Left cardiac atrium (tissue), 4 donors: ENCODE measurements around the gene HTR3B. TPM values are rescaled to one million over a fixed set of nuclear protein-coding genes. Genes with fewer than 3 reads are reported as not detected.
"Not testable (repeated sequence)": the region's sequence is repeated elsewhere in the genome, so short reads cannot be mapped to it uniquely, and the experiment has no call there.

ENCODE experiments used
- ATAC-seq, 2 donors: fragments of 200-7000 bp; cut with Tn5 transposase; one replicate each; pipeline ENCODE4 v1.9.1; 2020; ENCODE audit warnings: mild to moderate bottlenecking in 2 of 2, moderate library complexity in 2 of 2
- DNase-seq: peaks from one replicate; pipeline ENCODE4 v3.0.0-alpha.2; 2020
- intact Hi-C, 2 donors: fragments of 100-400 bp; cut with DNase I; formaldehyde crosslinking; loops; one replicate each; pipeline versions ENCODE4 v1.14.1 to v1.15.1; 2022 to 2023
- total RNA-seq, 2 donors: library from RNA; stranded (reverse); fragmentation: NEBNext Ultra II Directional; extraction: Animal tissue kit (Norgen Biotek cat#: 25700); gene quantifications; one replicate each; pipeline ENCODE4 v1.2.1, GENCODE V29; 2021
- donor health status: DM: no; HTN: yes; CAD: no.
- donor health status: DM: no; HTN: yes; CAD: no; lungs with severe emphysema.
- donor health status: DM: yes; HTN: yes; CAD: no.
- donor health status: Dilated cardiomyopathy.

Gene HTR3B
- total RNA-seq, 2 donors from 2014 or later = not detected

GRCh38 chr11:113926273-113927197 is 21.9 kb downstream of the HTR3B start:
- ATAC-seq (no peak), DNase-seq (no peak)

GRCh38 chr11:113928311-113928710 is 23.7 kb downstream of the HTR3B start:
- ATAC-seq (no peak), DNase-seq (no peak)
- intact Hi-C loops = no loop called here

More at GRCh38 chr11:113926273-113927197, 21.9 kb downstream of the HTR3B start:
- intact Hi-C loops = no loop called here

GRCh38 chr11:113932788-113933187 is 28.2 kb downstream of the HTR3B start:
- intact Hi-C loops = no loop called here
- ATAC-seq (no peak), DNase-seq (no peak)

- ATAC-seq, DNase-seq, intact Hi-C loops: not testable (repeated sequence)
Measured at GRCh38 chr11:113934193-113934592, 29.6 kb downstream of the HTR3B start.

- DNase-seq = no peak
- intact Hi-C loops = no loop called here
- no peak for ATAC-seq
Measured at GRCh38 chr11:113934761-113935160, 30.2 kb downstream of the HTR3B start.

GRCh38 chr11:113935858-113936257 is 31.3 kb downstream of the HTR3B start:
- ATAC-seq = no peak
- DNase-seq = no peak
- intact Hi-C loops = no loop called here

GRCh38 chr11:113937918-113938317 is 33.3 kb downstream of the HTR3B start:
- DNase-seq (no peak), ATAC-seq (no peak)
- intact Hi-C loops = no loop called here

GRCh38 chr11:113942256-113942655 is 37.7 kb downstream of the HTR3B start:
- intact Hi-C loops = no loop called here
- no peak for DNase-seq
- ATAC-seq = no peak

- ATAC-seq, intact Hi-C loops, DNase-seq: not testable (repeated sequence)
Measured at GRCh38 chr11:113946162-113946561, 41.6 kb downstream of the HTR3B start.

GRCh38 chr11:113947994-113948393 is 43.4 kb downstream of the HTR3B start:
- DNase-seq (no peak), ATAC-seq (no peak)
- intact Hi-C loops = no loop called here

GRCh38 chr11:113949891-113950290 is 45.3 kb downstream of the HTR3B start:
- ATAC-seq (no peak), DNase-seq (no peak)
- intact Hi-C loops = no loop called here

- ATAC-seq = no peak
- no peak for DNase-seq
- intact Hi-C loops = no loop called here
Measured at GRCh38 chr11:113951537-113951936, 46.9 kb downstream of the HTR3B start.

- no peak for DNase-seq
- intact Hi-C loops = no loop called here
- no peak for ATAC-seq
Measured at GRCh38 chr11:113952070-113952469, 47.5 kb downstream of the HTR3B start.

GRCh38 chr11:113952588-113952987 is 48.0 kb downstream of the HTR3B start:
- DNase-seq (no peak), ATAC-seq (no peak)
- intact Hi-C loops = no loop called here

- no peak for DNase-seq
- no peak for ATAC-seq
- intact Hi-C loops = no loop called here
Measured at GRCh38 chr11:113954235-113954634, 49.6 kb downstream of the HTR3B start.

- intact Hi-C loops = no loop called here
- DNase-seq (no peak), ATAC-seq (no peak)
Measured at GRCh38 chr11:113956986-113957385, 52.4 kb downstream of the HTR3B start.

GRCh38 chr11:113960702-113961330 is 56.2 kb downstream of the HTR3B start:
- no peak for DNase-seq
- intact Hi-C loops = no loop called here
- no peak for ATAC-seq

GRCh38 chr11:113967361-113967760 is 62.8 kb downstream of the HTR3B start:
- DNase-seq (no peak), ATAC-seq (no peak)
- intact Hi-C loops = no loop called here

GRCh38 chr11:113971506-113972195 is 67.1 kb downstream of the HTR3B start:
- DNase-seq = no peak
- intact Hi-C loops = loop anchor here (5.0 to 10.0 kb wide), 2 partner anchors 64 to 77 kb away; no protein-coding TSS in a partner anchor
- ATAC-seq = no peak
